Suprapubic skin (tissue), 4 donors: ENCODE data around the gene TMEM245.

Experiments
- EP300 ChIP-seq: sonication (generic); formaldehyde crosslinking; IDR thresholded peaks from one replicate; pipeline ENCODE4 v1.6.1; 2017; ENCODE audit warnings: antibody characterized with exemption
- POLR2AphosphoS5 ChIP-seq, 3 donors: sonication (generic); formaldehyde crosslinking; IDR thresholded peaks; one replicate each; pipeline ENCODE4 v1.6.1; 2017; ENCODE audit warnings: antibody characterized with exemption in 3 of 3
- TF ChIP-seq, protein P1 (sequence below), 2 donors: fragments of 200-600 bp in 1 of 2; fragments of 450-650 bp in 1 of 2; sonication (generic) in 1 of 2; IDR thresholded peaks; one replicate each; pipeline ENCODE4 v1.5.1; 2016 to 2019; ENCODE audit warnings: antibody characterized with exemption in 2 of 2, mild to moderate bottlenecking in 1 of 2, moderate library complexity in 1 of 2

GRCh38 chr9:109168170-109168569 is 48.4 kb upstream of the TMEM245 start:
- TF ChIP-seq, protein P1, sequence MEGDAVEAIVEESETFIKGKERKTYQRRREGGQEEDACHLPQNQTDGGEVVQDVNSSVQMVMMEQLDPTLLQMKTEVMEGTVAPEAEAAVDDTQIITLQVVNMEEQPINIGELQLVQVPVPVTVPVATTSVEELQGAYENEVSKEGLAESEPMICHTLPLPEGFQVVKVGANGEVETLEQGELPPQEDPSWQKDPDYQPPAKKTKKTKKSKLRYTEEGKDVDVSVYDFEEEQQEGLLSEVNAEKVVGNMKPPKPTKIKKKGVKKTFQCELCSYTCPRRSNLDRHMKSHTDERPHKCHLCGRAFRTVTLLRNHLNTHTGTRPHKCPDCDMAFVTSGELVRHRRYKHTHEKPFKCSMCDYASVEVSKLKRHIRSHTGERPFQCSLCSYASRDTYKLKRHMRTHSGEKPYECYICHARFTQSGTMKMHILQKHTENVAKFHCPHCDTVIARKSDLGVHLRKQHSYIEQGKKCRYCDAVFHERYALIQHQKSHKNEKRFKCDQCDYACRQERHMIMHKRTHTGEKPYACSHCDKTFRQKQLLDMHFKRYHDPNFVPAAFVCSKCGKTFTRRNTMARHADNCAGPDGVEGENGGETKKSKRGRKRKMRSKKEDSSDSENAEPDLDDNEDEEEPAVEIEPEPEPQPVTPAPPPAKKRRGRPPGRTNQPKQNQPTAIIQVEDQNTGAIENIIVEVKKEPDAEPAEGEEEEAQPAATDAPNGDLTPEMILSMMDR (IDR thresholded peaks at IDR 0.05), result no peak
- TF ChIP-seq POLR2AphosphoS5 (IDR thresholded peaks at IDR 0.05) (no peak), EP300 (no peak)
